Left ventricle myocardium inferior (tissue), 1 donor: ENCODE results near the gene IGLL1. TPM values are rescaled to one million over a fixed set of nuclear protein-coding genes. Genes with fewer than 3 reads are reported as not detected.
"Not testable (repeated sequence)": the region's sequence is repeated elsewhere in the genome, so short reads cannot be mapped to it uniquely, and the experiment has no call there.

Experiments
- DNase-seq: peaks from one replicate; pipeline ENCODE4 v3.0.0-alpha.2; 2020
- H3K27ac ChIP-seq: fragments of 200-600 bp; replicated peaks from 2 replicates; pipeline ENCODE4 v1.8.0; 2021
- H3K27me3 ChIP-seq: fragments of 200-600 bp; 2 replicates; pipeline ENCODE4 v1.8.0; 2021; ENCODE audit warnings: low read depth
- H3K36me3 ChIP-seq: fragments of 200-600 bp; 2 replicates; pipeline ENCODE4 v1.8.0; 2021
- H3K4me1 ChIP-seq: fragments of 200-600 bp; 2 replicates; pipeline ENCODE4 v1.8.0; 2021
- H3K4me3 ChIP-seq: fragments of 200-600 bp; 2 replicates; pipeline ENCODE4 v1.8.0; 2021; ENCODE audit warnings: mild to moderate bottlenecking, moderate library complexity
- H3K9me3 ChIP-seq: fragments of 200-600 bp; replicated peaks from 2 replicates; pipeline ENCODE4 v1.8.0; 2021
- intact Hi-C: fragments of 100-400 bp; cut with micrococcal nuclease; formaldehyde crosslinking; loops from one replicate; pipeline ENCODE4 v1.11.0; 2022
- total RNA-seq: library from RNA; stranded (reverse); fragmentation: NEBNext Ultra II Directional; extraction: Animal tissue kit (Norgen Biotek cat#: 25700); gene quantifications from one replicate; pipeline ENCODE4 v1.2.1, GENCODE V29; 2021
- TF ChIP-seq, protein P1 (sequence below): fragments of 200-600 bp; IDR thresholded peaks from 2 replicates; pipeline ENCODE4 v1.8.0; 2021; ENCODE audit warnings: antibody characterized with exemption, mild to moderate bottlenecking, borderline replicate concordance
- donor health status: DM: no; HTN: yes; CAD: no; lungs with severe emphysema.

Gene IGLL1
- total RNA-seq, 1 donor from 2014 or later: not detected

DNA sequence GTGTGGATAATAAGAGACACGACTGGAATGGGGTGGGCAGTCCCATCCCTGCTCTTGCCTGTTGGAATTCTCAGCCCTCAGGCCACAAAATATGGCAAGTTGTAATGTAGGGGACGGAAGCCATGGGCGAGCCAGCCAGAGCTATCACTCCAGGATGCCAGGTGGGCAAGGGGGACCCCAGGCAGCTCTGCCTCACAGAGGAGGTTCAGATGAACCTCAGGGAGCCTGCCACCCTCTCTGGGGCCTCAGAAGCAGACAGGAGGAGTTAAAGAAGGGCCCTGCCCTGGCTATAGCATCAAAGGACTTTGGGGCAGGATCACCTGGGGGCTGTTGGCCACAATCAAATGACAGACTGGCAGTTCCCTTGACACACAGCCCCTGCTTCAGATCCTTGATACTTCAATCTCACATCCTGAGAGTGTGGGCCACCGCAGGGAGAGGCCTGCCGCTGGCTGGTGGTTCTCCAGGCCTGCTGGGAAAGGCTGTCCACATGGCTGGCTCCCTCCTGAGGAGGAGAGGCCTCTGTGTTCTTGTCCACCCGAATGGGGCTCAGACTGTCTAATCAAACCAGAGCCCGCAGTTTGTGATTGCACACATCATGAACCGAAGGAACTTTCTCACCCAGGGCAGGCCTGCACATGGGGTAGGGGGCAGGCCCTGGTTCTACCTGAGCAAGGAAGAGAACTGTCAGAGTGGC, 31.4 kb downstream of the IGLL1 start:
- no peak overlapping the region for H3K4me3 ChIP-seq
- intact Hi-C loops: no loop called here
- no peaks in the 10 kb centered on the region for H3K4me1 ChIP-seq
- peaks cover 23% of the 10 kb centered on the region for H3K9me3 ChIP-seq
- no peaks in the 10 kb centered on the region for H3K36me3 ChIP-seq
- no peak for DNase-seq
- H3K27ac ChIP-seq: no peak overlapping the region
- peaks cover 24% of the 10 kb centered on the region for H3K27me3 ChIP-seq
- TF ChIP-seq, protein P1, sequence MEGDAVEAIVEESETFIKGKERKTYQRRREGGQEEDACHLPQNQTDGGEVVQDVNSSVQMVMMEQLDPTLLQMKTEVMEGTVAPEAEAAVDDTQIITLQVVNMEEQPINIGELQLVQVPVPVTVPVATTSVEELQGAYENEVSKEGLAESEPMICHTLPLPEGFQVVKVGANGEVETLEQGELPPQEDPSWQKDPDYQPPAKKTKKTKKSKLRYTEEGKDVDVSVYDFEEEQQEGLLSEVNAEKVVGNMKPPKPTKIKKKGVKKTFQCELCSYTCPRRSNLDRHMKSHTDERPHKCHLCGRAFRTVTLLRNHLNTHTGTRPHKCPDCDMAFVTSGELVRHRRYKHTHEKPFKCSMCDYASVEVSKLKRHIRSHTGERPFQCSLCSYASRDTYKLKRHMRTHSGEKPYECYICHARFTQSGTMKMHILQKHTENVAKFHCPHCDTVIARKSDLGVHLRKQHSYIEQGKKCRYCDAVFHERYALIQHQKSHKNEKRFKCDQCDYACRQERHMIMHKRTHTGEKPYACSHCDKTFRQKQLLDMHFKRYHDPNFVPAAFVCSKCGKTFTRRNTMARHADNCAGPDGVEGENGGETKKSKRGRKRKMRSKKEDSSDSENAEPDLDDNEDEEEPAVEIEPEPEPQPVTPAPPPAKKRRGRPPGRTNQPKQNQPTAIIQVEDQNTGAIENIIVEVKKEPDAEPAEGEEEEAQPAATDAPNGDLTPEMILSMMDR: no peak

DNA sequence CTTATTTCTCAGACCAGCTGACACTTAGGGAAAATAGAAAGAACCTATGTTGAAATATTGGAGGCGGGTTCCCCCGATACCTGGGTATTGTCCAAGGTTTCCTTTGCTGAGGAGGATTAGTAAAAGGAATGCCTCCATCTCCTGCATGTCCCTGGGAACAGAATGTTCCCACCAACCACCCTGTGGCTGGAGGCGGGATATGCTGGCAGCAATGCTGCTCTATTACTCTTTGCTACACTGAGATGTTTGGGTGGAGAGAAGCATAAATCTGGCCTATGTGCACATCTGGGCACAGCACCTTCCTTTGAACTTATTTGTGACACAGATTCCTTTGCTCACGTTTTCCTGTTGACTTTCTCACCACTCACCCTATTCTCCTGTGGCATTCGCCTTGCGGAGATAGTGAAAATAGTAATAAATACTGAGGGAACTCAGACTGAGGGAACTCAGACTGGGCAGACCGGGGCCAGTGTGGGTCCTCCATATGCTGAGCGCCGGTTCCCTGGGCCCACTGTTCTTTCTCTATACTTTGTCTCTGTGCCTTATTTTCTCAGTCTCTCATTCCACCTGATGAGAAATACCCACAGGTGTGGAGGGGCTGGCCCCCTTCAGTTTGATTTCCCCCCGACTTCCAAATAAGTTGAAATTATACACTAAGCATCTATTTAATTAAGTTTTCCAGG, 32.1 kb downstream of the IGLL1 start:
- Histone ChIP-seq H3K9me3 (peaks cover 23% of the 10 kb centered on the region), H3K36me3 (no peaks in the 10 kb centered on the region), H3K27me3 (peaks cover 17% of the 10 kb centered on the region), H3K27ac (no peak overlapping the region), H3K4me3 (no peak overlapping the region), H3K4me1 (no peaks in the 10 kb centered on the region)
- intact Hi-C loops: no loop called here
- DNase-seq: no peak
- TF ChIP-seq, protein P1: no peak

DNA sequence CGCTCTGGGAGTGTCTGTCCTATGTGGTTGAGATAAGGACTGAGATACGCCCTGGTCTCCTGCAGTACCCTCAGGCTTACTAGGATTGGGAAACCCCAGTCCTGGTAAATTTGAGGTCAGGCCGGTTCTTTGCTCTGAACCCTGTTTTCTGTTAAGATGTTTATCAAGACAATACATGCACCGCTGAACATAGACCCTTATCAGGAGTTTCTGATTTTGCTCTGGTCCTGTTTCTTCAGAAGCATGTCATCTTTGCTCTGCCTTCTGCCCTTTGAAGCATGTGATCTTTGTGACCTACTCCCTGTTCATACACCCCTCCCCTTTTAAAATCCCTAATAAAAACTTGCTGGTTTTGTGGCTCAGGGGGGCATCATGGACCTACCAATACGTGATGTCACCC, 32.7 kb downstream of the IGLL1 start:
- peaks cover 11% of the 10 kb centered on the region for H3K27me3 ChIP-seq
- intact Hi-C loops, DNase-seq, H3K4me1 ChIP-seq, H3K36me3 ChIP-seq, H3K4me3 ChIP-seq, H3K27ac ChIP-seq: not testable (repeated sequence)
- H3K9me3 ChIP-seq: peaks cover 23% of the 10 kb centered on the region

DNA sequence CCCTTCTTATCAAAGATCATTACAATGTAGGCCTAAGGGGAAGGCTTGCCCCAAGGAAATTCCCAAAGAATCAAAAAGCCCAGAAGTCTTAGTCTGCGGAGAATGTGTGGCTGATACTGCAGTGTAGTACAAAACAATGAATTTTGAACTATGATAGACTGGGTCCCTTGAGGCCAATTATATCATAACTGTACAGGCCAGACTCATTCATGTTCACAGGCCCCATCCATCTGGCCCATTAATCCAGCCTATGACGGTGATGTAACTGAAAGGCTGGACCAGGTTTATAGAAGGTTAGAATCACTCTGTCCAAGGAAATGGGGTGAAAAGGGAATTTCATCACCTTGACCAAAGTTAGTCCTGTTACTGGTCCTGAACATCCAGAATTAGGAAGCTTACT, 35.2 kb downstream of the IGLL1 start:
- Histone ChIP-seq H3K4me3 (no peak overlapping the region), H3K36me3 (no peaks in the 10 kb centered on the region), H3K9me3 (peaks cover 23% of the 10 kb centered on the region), H3K4me1 (peaks cover 6% of the 10 kb centered on the region), H3K27me3 (no peaks in the 10 kb centered on the region), H3K27ac (no peak overlapping the region)
- intact Hi-C loops: no loop called here
- DNase-seq: no peak
- TF ChIP-seq, protein P1: no peak

DNA sequence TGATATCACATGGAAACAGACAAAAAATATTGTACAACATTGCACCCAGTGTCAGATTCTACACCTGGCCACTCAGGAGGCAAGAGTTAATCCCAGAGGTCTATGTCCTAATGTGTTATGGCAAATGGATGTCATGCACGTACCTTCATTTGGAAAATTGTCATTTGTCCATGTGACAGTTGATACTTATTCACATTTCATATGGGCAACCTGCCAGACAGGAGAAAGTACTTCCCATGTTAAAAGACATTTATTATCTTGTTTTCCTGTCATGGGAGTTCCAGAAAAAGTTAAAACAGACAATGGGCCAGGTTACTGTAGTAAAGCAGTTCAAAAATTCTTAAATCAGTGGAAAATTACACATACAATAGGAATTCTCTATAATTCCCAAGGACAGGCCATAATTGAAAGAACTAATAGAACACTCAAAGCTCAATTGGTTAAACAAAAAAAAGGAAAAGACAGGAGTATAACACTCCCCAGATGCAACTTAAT, 36.5 kb downstream of the IGLL1 start:
- H3K27ac ChIP-seq, H3K4me3 ChIP-seq, H3K27me3 ChIP-seq, H3K4me1 ChIP-seq, DNase-seq, H3K36me3 ChIP-seq, intact Hi-C loops: not testable (repeated sequence)
- peaks cover 19% of the 10 kb centered on the region for H3K9me3 ChIP-seq

DNA sequence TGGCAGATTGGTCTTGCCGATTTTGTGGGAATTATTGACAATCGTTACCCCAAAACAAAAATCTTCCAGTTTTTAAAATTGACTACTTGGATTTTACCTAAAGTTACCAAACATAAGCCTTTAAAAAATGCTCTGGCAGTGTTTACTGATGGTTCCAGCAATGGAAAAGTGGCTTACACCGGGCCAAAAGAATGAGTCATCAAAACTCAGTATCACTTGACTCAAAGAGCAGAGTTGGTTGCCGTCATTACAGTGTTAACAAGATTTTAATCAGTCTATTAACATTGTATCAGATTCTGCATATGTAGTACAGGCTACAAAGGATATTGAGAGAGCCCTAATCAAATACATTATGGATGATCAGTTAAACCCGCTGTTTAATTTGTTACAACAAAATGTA, 37.2 kb downstream of the IGLL1 start:
- TF ChIP-seq, protein P1: no peak
- intact Hi-C loops: no loop called here
- Histone ChIP-seq H3K4me3 (no peak overlapping the region), H3K4me1 (peaks cover 6% of the 10 kb centered on the region), H3K27me3 (peaks cover 3% of the 10 kb centered on the region), H3K9me3 (peaks cover 15% of the 10 kb centered on the region), H3K36me3 (no peaks in the 10 kb centered on the region), H3K27ac (no peak overlapping the region)
- DNase-seq: no peak

DNA sequence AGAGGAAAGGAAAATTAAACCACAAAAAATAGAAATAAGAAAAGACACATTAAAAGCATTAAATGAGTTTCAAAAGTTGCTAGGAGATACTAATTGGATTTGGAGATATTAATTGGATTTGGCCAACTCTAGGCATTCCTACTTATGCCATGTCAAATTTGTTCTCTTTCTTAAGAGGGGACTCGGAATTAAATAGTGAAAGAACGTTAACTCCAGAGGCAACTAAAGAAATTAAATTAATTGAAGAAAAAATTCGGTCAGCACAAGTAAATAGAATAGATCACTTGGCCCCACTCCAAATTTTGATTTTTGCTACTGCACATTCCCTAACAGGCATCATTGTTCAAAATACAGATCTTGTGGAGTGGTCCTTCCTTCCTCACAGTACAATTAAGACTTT, 37.7 kb downstream of the IGLL1 start:
- H3K27ac ChIP-seq, H3K36me3 ChIP-seq, H3K27me3 ChIP-seq, DNase-seq, intact Hi-C loops, H3K4me1 ChIP-seq, H3K4me3 ChIP-seq, H3K9me3 ChIP-seq: not testable (repeated sequence)
